GM21576 (cell line): ENCODE measurements around the gene GUCA2A.
"Not testable (repeated sequence)": the region's sequence is repeated elsewhere in the genome, so short reads cannot be mapped to it uniquely, and the experiment has no call there.

Experiments used
- ATAC-seq: cut with Tn5 transposase; IDR thresholded peaks from one replicate; pipeline ENCODE4 v1.9.1; 2021; ENCODE audit warnings: mild to moderate bottlenecking, moderate library complexity; ENCODE audit not compliant: unreplicated experiment

The GUCA2A gene, protein sequence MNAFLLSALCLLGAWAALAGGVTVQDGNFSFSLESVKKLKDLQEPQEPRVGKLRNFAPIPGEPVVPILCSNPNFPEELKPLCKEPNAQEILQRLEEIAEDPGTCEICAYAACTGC

DNA sequence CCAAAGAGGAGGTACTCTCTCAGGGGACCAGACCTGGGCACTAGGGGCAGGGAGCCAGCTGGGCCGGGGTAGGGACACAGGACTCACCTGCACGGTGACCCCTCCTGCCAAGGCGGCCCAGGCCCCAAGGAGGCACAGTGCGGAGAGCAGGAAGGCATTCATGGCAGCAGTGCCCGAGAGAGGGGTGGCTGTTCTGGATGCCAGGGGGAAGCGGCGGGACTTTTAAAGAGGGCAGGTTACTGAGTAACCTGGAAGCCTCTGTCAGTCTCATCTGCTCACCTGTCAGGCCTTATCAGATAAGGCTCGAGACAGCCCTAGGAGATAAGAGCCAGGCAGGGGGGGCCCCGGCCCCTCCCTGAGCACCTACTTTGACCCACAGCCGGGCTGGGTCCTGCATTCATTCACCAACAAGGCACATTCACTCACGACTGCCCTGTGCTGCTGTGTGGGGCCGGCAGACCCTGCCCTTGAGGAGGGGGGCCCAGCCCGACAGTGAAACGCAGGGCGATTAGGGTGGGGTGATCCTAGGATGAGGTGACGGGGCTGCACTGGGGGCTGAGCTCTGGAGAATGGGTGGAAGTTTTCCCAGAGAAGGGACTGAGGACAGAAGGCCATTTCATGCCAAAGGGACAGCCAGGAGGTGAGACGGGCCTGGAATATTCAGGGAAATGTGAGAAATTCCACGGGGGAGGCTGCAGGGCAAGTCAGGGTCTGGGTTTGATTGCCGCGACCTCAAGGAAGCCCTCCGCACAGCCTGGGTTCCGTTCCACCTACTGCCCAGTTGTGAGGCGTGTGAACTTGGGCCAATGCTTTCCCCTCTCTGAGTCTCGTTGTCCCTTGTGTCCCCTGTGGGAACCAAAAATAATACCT, at the start of gene GUCA2A:
TSS of gene GUCA2A (minus strand) at position 195 of the 870 bp plus-strand sequence. CDS start at position 162, 33 bp downstream.
- ATAC-seq, result no peak

DNA sequence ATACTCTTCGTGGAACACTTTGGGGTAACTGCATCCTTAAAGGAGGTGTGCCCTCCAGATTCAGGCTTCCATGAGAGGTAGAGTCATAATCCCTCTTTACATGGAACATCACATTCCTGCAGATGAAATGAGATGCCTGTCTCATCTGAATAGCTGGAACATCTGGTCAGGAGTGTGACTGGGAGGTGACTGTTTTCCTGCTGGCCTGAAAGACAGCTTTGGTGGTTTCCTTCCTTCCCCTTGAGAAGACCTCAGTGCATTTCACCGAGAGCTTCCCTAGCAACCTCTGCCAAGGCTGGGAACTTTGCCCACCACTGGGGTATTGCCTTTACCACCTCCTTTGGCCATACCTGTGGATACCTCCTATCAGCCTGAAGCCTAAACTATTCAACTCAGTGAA, 46.7 kb upstream of the GUCA2A start:
- no peak for ATAC-seq

DNA sequence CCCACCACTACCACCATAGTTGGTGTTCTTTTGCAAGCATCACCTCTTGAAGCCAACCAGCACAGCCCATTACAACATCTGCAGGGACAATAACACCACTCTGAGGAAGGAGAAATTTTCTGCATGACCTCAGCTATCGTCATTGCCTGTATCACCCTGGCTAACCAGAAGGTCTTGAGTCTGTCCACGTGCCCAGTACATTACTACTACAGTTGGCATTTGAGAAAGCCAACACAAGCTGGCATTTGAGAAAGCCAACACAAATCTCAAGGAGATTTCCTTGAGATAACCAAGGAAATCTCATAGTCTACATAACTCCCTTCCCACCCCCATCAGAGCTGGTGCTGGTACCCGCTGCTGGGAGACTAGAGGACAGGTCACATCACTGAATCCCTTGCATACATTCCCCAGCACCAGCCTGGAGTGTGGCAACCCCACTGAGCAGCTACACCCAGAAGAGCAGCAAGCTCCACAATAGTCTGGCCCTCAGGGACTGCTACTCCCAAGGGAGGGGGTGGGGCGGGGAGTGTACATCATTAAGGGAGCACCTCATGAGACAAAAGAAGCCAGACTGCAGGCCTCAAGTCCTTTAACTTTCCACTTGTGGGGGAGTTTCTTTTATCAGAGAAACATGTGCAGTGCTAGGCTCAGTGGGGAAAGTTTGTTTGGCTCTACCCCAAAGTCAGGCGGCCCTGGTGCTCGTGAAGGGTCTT, 46.0 kb upstream of the GUCA2A start:
- no peak for ATAC-seq

DNA sequence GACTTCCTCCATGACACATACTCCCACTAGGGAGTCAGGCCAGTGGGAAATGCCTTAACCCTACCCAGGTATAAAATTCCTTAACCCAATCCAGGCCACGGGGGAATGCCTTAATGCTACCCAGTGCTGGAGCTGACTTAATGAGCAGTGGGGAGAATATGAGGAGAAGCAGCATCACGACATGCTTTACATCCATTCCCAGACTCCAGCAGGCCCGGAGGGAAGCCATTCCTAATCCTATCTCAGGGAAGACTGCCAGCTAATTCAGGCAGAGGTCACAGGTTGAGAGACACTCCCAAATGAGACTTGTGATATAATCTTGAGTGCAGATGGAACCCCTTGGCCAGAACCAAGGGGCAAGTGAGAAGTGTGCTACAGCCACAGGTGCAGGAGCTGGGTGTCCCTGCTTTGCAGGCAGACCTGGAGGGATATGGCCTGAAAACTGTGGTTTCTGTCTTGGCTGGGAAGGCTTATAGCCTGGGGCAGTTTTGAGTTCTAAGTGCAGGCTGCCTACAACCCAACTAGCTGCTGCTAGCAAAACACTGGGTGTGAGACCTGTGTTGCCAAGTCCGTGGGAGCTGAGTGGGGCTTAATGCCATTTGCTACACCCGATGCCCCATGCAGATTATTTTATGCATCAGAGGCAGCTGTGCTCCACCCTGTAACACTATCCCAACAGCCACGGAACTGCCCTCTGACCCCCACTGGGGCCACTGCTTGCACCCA, 45.1 kb upstream of the GUCA2A start:
- no peak for ATAC-seq

DNA sequence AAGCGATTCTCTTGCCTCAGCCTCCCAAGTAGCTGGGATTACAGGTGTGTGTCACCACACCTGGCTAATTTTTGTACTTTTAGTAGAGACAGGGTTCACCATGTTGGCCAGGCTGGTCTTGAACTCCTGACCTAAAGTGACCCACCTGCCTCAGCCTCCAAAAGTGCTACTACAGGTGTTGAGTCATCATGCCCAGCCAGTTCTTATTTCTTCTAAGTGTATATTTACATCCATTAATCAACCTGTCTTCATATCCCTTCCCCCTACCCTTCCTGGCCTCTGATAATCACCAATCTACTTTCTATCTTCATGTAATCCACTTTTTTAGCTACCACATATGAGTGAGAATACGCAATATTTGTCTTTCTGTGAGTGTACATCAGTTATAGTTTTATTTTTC, 42.4 kb upstream of the GUCA2A start:
- not testable (repeated sequence) for ATAC-seq

DNA sequence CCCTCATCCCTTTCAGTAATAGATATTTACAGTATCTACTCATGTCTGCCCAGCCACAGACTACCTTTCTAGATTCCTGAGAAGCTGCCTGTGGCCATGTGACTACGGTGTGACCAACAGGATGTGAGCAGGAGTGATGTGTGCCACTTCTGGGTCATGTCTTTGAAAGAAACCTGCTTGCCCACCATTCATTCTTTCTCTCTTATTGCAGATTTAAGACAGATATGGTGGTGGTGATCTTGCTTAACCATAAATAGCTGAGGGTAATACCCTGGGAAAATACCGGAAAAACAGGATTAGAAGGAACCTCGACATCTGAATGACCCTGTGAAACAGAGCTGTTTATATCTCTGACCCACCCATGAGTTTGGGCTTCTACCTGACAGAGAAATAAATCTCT, 41.6 kb upstream of the GUCA2A start:
- ATAC-seq, result no peak

DNA sequence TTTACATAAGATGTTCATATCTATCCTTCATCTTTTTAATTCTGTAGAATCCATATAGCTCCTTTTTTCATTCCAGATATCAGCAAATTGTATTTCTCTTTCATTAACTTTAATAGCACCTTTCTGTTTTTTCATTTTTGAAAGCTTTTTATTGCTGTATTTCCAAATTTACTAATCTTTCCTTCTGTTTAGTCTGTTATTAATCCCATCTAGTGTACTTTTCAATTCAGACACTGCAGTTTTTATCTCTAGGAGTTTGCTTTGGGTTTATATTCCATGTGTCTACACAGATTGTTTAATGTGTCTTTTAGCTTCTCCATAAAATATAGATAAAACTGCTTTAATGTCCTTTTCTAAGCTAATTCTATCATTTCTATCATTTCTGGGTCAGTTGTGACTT, 37.4 kb upstream of the GUCA2A start:
- ATAC-seq, result no peak

DNA sequence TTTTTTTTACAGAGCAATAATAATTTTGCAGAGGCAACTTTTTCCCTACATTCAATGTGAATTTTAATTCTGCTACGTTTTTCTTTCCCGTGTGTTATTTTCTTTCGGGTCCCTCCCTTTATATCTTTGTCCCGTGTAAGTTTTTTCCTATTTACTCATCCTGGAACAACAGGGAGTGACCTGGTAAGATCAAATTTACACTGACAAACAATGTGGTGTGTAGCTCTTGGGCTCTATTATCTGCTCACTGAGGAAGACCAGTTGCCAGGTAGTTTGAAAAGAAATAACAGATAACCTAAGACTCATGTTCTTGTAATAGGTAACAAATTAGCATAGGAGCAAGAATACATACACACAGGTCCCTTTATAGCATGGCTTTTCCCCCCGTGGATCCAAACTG, 33.7 kb upstream of the GUCA2A start:
- ATAC-seq, result no peak

DNA sequence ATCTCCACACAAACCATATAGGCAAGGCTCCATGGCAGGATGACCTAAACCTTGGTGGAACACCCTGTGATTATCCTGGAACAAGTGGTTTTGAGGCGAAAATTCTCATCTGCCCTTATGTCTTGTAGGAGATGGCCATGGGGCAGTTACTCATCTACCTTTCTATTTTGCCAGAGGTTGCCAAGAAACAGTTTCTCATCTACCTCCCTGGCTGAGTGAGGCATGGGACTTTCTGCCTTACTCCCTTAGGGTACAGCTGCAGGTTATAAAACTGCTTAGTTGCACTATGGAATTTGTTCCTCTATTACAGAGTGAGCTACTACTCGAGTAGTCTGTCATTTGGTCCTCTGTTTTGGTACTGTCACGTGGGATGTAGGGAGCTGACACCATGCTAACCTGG, 31.3 kb upstream of the GUCA2A start:
- no peak for ATAC-seq

DNA sequence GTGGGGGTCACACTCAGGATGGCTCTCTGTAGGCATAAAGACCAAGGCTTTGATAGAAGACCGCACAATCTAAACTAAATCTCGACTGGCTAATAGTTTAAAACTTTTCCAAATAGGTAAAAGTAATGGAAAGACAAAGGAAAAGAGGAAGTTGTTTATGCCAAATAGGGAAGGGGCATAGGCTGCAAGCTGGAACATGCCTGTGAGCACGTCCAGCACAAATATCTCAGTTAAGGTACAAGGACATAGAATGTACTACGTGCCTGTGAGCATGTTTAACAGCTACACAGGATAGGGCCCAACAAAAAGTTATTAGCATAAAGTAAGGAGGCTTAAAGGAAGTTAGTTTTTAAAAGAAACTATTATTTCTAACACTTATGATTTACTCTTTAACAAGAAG, 27.6 kb upstream of the GUCA2A start:
- ATAC-seq, result no peak

DNA sequence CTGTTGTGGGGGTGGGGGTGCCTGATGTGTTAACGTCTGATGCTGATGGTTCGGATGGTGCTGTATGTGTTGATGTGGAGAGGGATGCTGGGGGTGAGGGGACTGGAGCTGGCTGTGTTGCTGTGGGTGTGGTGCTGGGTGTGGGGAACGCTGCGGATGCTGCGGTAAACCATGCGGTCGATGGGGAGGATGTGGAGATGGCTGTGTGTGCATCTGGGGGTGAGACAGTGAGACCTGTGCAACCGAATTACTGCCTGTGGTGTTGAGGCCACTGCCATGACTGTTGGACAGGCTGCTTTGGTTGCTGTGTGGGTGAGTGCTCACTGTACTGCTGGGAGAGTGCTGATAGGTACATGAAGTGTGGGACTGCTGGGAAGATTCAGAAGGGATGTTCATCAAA, 26.8 kb upstream of the GUCA2A start:
- no peak for ATAC-seq

DNA sequence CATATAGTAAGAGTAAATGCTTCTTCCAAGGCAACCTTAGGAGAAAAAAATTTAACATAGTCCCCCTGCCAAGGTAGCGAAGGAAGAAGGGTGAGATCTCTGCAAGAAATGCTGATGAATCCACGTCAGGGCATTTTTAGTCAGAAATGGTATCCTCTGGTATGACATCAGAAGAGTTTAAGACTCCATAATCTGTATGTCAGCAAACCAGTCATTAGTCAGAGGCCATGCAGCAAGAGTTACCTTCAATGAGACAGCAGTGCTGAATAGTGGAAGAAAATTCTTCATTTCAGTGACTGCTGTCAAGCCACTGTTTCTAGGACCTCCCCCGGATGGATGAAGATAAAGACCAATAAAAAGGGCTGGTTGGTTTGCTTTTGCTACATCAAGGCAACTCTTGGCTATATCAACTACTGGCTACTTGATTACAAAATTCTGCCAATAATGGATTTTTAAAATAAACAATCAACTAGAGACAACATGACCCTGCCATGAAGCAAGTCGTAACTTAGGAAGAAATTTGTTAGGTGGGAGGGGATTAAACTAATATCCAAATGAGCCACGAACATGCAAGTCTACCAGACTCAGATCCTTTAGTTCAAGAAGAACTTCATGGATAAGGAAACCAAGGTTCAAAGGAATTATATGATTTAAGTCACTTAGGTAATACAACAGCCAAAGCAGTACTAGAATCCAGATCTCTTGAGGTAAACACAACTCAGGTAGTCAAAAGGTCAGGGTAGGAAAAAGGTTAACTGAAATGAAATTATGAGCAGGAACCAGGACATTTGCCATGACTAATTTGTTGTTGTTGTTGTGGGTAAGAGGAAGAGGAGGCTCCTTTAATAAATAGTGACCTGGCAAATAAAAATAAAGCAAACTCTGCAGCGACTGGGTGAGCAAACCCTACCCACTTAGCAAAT, 25.6 kb upstream of the GUCA2A start:
- no peak for ATAC-seq

DNA sequence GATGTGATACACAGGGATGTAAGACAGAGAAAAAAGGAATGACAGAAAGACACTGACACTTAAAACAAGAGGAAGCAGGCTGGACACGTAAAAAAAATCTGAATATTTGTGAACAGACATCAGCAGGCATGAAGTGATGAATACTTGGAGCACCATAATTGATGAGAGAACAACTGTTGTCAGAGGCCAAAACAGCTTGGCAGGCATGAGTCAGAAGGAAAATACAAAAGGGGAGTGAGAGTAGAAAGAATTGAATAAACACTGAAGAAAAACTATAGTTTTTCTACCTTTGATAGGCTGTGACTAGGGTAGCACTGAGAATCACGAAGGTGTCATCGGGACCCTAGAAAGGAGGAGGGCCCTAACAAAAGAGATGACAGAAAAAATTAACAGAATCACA, 21.6 kb upstream of the GUCA2A start:
- no peak for ATAC-seq

DNA sequence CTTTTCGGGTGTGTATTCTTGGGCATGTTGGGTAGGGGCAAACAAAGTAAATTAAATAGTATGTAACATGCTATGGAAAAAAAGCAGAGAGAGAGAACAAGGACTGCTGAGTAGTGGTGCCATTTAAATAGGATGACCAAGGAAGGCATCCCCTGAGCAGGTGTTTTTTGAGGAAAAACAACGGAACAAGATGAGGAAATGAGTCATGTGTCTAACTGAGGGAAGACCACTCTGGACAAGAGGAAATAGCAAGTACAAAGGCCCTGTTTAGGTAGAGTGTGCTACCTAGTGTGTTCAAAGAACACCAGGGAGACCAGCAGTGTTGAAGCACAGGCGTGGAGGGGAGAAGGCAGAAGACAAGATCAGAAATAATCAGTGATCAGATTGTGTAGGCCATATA, 20.1 kb upstream of the GUCA2A start:
- no peak for ATAC-seq

DNA sequence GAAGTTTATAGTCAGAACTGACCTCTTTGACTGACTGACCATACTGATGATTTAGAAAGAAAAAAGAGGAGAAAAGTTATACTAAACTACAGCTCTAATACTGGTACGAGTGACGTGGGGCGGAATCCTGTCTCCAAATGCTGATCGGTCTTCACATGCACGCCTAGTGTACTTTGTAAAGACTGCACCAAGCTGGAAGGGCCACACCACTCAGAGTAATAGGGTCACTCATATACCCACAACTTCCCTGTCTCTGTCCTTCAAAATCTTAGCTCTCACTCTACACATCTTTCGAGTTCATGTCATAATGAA, 19.4 kb upstream of the GUCA2A start:
- no peak for ATAC-seq

DNA sequence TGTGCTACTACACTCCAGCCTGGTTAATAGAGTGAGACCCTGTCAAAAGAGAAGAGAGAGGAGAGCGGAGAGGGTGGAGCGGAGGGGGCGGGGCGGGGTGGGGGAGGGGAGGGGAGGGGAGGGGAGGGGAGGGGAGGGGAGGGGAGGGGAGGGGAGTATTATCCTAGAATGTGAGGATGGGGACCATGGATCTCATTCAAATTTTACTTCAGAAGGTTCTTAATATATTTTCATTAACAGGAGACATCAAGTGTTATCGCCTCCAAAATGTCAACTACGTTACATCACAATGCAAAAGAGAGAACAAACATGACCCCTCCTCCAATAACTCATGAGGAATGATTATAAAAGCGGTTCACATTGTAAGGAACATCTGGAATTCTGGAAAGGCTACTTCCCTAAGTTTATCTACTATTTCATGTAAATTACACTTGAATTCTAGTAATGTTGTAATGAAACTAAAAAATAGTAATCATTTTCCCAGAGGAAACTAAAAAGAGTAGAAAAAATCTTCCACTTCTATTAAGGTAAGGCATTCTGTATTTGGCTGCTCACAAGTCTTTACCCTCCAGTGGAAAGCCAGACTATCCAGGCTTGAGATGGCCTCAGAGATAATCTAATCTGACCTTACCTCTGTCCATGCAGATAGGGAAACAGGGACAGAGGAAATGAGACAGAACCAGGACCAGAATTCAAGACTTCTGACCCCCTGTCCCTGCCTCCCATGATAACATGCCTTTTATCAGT, 18.8 kb upstream of the GUCA2A start:
- ATAC-seq, result no peak

DNA sequence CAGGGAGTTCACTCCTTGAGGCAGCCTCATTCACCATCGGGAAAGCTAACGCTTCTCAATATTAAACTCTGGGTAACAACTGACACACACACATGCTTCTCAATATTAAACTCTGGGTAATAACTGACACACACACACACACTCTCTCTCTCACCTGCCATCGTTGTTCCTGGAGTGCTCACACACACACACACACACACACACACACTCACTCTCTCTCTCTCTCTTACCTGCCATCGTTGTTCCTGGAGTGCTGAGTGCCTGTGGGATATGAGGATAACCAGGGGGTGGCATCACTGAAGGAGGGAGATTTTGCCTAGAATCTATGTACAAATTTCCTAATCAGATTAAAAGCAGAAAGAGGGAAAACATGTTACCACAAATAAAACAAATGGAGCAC, 17.1 kb upstream of the GUCA2A start:
- ATAC-seq, result no peak

DNA sequence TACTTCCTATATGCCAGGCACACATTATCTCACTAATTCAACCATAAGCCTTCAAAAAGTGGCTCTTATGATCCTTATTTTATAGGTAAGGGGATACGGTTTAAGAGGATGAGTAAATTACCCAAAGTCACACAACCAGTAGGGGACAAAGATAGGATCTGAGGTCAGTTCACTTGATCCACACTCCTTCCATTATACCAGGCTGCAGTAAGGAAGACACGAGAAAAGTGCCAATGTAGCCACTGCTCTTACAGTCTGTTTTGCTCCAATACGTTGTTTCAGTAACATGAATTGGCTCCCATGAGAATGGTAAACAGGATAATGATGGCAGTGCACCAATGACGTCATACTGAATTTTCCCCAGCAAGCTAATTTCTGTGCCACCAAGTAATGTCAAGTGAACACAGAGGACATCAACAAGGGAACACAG, 15.4 kb upstream of the GUCA2A start:
- ATAC-seq, result no peak

DNA sequence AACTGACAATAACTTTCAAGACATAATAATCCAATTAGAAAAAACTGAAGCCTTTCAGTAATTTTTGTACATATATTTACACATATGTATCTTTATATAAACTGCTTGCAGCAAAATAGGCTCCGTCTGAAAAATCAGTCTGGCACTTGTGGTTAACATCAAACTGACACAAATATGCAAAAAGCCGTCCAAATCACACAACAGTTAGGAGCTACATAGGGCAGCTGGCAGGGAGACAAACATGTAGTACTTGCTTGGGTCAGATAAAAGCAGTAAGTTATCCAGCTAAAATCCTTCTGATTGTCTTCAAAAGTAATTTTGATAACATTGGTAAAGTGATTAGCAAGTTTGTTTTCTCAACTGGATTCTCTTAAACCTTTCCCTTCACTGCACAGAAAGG, 14.7 kb upstream of the GUCA2A start:
- ATAC-seq, result no peak

DNA sequence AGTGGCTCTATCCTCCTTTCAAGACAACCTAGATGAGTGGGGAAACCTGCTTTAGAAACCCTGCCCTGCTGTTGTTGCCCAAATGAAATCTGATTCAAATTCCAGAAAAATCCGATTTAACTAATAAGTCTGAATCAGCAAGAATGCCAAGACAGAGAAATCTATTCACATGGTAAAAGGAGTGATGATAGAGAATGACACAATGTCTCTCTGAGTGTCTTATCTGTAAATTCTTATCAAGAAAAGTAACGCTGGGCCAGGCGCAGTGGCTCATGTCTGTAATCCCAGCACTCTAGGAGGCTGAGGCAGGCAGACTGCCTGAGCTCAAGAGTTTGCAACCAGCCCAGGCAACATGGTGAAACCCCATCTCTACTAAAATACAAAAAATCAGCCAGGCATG, 13.7 kb upstream of the GUCA2A start:
- no peak for ATAC-seq
